ENCODE data around the gene UQCR11.
"Not testable (repeated sequence)": the region's sequence is repeated elsewhere in the genome, so short reads cannot be mapped to it uniquely, and the experiment has no call there.

UQCR11 gene

DNA sequence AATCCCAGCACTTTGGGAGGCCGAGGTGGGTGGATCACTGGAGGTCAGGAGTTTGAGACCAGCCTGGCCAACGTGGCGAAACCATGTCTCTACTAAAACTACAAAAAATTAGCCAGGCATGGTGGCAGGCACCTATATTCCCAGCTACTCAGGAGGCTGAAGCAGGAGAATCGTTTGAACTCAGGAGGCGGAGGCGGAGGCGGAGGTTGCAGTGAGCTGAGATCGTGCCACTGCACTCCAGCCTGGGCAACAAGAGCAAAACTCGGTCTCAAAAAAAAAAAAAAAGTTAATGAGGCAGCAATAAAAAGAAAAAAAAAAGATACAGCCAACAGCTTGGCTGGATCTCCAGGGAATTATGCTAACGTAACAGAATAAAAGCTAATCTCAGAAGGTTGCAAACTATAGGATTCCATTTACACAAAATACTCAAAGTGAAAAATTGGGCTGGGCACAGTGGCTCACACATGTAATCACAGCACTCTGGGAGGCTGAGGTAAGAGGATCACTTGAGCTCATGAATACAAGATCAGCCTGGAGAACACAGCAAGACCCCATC lies 35.7 kb upstream of the UQCR11 start:
- DNase-seq (ENCODE audit: low read depth, low spot score); H3K4me3 ChIP-seq (ENCODE audit: low read length): not testable (repeated sequence)

- DNase-seq (ENCODE audit: low read depth, low spot score) = no peak
- H3K4me3 ChIP-seq (ENCODE audit: low read length) = no peak overlapping the region
These were observed 31.3 kb upstream of the UQCR11 start for GRCh38 chr19:1636325-1637236.

GRCh38 chr19:1634938-1635243 lies 29.6 kb upstream of the UQCR11 start:
- H3K4me3 ChIP-seq (ENCODE audit: low read length) = no peak overlapping the region
- DNase-seq (ENCODE audit: low read depth, low spot score) = no peak

DNA sequence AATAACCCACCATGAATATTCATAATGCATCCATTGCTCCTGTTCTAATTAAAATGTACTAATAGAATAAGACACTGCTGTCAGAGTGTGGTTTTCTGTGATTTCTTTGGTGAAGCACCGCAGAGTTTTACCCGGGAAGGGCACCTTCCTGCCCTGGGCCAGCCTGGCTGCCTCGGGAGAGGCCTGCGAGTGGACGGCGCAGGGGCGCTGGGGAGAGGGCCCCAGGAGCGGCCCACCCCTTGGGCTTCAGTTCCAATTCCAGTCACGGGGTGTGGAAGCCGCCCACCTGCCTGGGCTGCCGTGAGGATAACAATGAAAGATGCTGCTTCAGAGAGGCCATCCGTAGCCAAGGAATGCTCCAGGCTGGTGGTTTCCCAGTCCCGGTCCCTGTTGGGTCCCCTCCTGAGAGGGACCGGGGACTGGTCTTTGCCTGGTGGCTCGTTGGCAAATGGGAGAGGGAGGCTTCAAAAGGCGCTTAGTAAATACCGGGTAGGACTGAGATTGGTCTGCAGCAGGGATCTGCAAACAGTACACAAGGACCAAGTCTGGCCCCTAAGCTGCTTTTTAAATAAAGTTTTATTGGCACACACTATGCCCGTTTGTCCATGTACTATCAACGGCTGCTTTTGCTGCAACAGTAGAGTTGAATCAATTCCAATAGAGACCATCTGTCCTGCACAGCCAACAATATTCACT lies 29.1 kb upstream of the UQCR11 start:
- H3K4me3 ChIP-seq (ENCODE audit: low read length) = no peak overlapping the region
- no peak for DNase-seq (ENCODE audit: low read depth, low spot score)

DNA sequence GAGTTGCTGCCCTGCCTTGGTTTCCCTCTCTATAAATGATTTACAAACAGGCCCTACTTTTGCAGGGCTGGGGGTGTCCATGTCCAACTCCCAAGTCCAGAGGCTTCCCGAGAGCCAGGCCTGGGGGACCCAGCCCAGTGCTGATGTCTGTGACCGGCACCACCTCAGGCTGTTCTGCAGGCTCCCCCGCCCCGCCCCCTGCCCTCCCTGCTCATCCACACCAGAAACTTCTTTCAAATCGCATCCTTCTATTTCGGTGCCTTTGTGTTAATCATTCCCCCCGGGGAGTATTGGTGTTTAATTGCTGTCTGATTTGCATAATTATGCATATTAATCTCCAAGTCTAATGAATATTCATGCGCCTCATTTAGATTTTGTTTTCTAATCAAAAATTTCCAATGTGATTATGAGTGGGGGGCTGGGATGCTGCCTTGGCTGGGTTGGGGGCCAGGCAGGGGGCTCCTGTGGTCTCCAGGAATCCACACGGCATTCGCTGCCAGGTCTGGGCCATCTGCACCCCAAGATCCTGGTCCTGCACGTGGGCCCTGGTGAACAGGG lies 28.1 kb upstream of the UQCR11 start:
- H3K4me3 ChIP-seq (ENCODE audit: low read length) = no peak overlapping the region
- DNase-seq (ENCODE audit: low read depth, low spot score) = no peak

- H3K4me3 ChIP-seq (ENCODE audit: low read length) = no peak overlapping the region
- no peak for DNase-seq (ENCODE audit: low read depth, low spot score)
These were observed 27.4 kb upstream of the UQCR11 start for GRCh38 chr19:1632462-1633268.

- DNase-seq (ENCODE audit: low read depth, low spot score) = no peak
- H3K4me3 ChIP-seq (ENCODE audit: low read length) = no peak overlapping the region
These were observed 26.4 kb upstream of the UQCR11 start for GRCh38 chr19:1631557-1632100.

GRCh38 chr19:1630811-1631210 lies 25.5 kb upstream of the UQCR11 start:
- DNase-seq (ENCODE audit: low read depth, low spot score) = no peak
- no peak overlapping the region for H3K4me3 ChIP-seq (ENCODE audit: low read length)

- DNase-seq (ENCODE audit: low read depth, low spot score) = no peak
- no peak overlapping the region for H3K4me3 ChIP-seq (ENCODE audit: low read length)
These were observed 24.8 kb upstream of the UQCR11 start for GRCh38 chr19:1630012-1630411.

DNA sequence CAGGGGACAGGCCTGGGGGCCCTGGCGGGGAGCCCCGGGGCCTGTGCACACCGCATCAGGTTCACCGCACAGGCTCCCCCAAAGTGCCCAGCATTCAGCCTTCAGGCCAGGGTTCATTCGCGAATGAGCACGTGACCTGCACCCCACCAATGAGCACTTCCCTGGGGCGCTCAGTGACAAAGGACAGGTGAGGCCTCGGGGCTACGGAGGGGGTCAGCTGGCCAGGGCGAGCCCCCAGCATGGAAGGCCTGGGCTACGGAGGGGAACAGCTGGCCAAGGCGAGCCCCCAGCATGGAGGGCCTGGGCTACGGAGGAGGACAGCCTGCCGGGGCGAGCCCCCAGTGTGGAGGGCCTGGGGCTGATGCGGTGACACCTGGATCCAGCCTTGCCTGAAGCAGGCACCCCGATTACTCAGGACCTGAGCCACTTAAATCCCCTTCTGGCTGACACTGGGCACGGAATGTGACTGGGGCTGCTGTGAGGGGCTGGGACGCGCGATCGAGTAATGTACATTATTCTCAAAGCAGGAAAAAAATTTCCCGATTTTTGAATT lies 24.1 kb upstream of the UQCR11 start:
- DNase-seq (ENCODE audit: low read depth, low spot score) = no peak
- no peak overlapping the region for H3K4me3 ChIP-seq (ENCODE audit: low read length)

DNA sequence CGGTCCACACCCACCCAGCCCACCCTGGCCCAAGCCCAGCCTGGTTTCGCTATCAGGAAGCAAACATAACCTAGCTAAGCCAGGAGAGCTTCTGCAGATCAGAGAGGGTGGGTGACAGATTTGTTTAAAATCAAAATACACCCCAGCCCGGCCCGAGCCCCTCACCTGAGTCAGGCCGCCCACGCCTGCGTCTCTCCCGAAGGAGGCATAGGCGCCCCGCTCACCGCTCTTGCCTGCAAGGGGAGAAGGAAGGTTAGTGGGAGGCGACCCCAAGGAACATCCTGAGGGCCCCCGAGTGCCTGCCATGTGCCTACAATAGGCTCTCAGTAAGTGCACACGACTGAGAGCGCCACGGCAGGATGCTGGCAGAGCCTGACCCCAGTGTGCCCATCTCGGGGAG lies 21.9 kb upstream of the UQCR11 start:
- DNase-seq (ENCODE audit: low read depth, low spot score) = no peak
- H3K4me3 ChIP-seq (ENCODE audit: low read length) = no peak overlapping the region

GRCh38 chr19:1626417-1627010 lies 21.3 kb upstream of the UQCR11 start:
- DNase-seq (ENCODE audit: low read depth, low spot score) = no peak
- no peak overlapping the region for H3K4me3 ChIP-seq (ENCODE audit: low read length)

DNA sequence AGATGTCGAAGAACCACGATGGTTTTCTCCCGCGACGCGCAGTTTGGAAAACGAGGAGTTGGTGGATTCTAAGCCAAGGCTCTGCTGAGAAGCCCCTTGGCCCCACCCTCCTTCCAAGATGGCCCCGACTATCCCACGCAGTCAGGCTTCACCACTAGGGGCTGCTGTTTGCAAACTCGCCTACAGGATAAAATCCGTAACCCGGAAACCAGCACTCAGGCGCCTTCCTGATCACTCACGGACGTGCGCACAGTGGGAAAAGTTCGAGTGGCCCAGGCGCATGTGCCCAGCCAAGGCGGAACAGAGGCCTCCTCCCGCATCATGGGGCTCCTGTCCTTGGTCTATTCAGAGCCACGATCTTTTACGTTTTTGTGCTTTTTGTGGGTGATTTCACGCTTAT lies 19.2 kb upstream of the UQCR11 start:
- DNase-seq (ENCODE audit: low read depth, low spot score) = peak; percentile 54
- no peak overlapping the region for H3K4me3 ChIP-seq (ENCODE audit: low read length)

- no peak overlapping the region for H3K4me3 ChIP-seq (ENCODE audit: low read length)
- DNase-seq (ENCODE audit: low read depth, low spot score) = no peak
These were observed 17.3 kb upstream of the UQCR11 start for GRCh38 chr19:1622541-1622940.

DNA sequence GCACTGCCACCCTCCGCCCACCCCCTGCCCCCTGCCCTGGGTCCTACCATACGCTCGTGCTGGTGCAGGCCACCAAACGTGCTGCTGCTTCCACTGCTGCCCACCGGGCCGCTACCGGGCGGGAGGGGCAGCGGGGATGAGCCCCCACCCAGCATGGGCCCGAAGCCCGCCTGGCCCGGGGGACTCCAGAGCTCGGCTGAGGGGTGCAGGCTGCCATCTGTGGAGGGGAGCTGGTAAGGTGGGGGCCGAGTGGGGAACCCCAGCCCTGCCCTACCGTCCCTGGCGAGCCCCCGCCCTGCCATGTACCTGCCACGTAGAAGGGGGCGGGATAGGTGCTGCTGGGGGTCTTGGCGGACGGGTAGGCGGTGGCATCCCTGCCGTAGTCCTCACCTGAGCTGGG lies 16.7 kb upstream of the UQCR11 start:
- DNase-seq (ENCODE audit: low read depth, low spot score) = no peak
- no peak overlapping the region for H3K4me3 ChIP-seq (ENCODE audit: low read length)

GRCh38 chr19:1621574-1621973 lies 16.3 kb upstream of the UQCR11 start:
- no peak overlapping the region for H3K4me3 ChIP-seq (ENCODE audit: low read length)
- no peak for DNase-seq (ENCODE audit: low read depth, low spot score)

GRCh38 chr19:1621021-1621420 lies 15.8 kb upstream of the UQCR11 start:
- no peak overlapping the region for H3K4me3 ChIP-seq (ENCODE audit: low read length)
- no peak for DNase-seq (ENCODE audit: low read depth, low spot score)

- H3K4me3 ChIP-seq (ENCODE audit: low read length) = no peak overlapping the region
- no peak for DNase-seq (ENCODE audit: low read depth, low spot score)
These were observed 15.2 kb upstream of the UQCR11 start for GRCh38 chr19:1620502-1620901.

All from Jurkat, Clone E6-1 (cell line).